ENCODE measurements around the gene MED13L.
A peak's percentile ranks its signal among the peaks of the same experiment; 100 is the strongest.

MED13L gene

DNA sequence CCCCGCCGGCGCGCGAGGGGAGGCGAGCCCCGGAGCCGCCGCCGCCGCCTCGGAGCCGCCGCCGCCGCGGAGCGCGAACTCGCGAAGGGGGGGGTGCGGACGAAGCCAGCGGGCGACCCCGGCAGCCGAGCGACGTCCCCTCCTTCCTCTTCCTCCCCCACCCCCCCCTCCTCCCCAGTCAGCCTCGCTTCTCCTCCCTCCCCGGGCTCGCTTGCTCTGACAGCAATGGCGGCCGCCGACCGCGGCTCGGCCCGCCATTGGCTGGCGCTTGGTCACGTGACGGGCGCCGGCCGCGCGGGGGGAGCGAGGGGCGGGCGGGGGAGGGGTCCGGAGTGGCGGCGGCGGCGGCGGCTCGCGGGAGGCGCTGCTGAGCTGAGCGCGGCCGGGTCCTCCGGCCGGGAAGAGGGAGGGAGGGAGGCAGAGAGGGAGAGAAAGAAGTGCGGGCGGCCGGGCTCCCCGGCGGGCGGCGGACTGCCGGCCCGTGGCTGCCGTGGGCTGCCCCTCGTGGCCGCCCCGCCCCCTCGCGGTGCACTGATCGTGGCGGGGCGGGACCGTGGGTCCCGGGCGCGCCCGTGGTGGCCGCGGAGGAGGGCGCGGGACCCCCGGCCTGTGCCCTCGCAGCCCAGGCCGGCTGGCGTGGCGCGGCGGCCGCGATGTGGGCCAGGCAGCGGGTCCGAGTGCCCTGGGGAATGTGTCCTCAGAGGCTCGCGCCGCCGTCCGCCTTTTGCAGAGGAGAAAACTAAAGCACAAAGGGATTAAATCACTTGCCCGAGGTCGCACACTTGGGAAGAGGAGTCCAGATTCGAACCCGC is at the start of gene MED13L:
Gene MED13L, minus strand, starts transcription at position 227 of the 812 bp plus-strand sequence. CDS start 562 bp downstream, outside the sequence.
- peak; percentile 77 for DNase-seq (ENCODE audit: low read depth)

DNA sequence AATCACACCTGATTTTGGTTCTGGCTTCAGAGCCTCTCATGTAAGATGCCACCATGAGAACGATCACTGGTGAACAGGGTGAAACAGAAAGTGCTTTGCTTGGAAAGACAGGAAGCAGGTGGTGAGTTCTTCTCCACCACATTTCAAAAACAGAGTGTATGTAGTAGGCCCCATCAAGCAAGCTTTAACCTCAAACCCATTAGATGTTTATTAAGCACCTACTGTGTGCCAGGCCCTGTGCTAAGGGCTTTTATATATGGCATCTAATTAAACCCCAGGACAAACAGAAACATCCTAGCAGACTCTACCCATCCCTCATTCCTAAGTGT is 47.8 kb upstream of the MED13L start:
- no peak for DNase-seq (ENCODE audit: low read depth)

DNA sequence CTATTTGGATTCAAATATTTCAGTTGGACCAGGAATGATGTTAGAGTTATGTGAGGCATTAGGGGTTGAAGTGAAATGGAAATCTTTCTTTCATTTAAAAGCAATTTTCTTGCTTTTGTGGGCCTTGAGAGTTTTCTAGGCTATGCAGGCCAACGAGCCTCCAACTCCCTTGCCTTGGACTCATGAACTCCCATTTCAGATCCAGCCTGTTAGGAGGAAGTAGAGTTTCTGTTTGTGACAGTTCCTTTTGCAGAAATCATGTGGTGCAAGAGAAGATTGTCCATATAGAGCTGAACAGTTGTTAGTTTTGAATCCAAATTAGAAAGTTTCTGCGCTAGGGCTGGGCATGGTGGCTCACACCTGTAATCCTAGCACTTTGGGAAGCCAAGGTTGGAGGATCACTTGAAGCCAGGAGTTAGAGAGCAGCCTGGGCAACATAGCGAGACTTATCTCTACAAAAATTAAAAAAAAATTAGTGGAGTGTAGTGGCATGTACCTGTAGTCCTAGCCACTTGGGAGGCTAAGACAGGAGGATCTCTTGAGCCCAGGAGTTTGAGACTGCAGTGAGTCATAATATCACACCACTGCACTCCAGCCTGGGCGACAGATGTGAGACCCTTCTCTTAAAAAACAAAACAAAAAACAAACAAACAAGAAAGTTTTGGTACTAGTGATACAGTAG is 47.3 kb upstream of the MED13L start:
- no peak for DNase-seq (ENCODE audit: low read depth)

DNA sequence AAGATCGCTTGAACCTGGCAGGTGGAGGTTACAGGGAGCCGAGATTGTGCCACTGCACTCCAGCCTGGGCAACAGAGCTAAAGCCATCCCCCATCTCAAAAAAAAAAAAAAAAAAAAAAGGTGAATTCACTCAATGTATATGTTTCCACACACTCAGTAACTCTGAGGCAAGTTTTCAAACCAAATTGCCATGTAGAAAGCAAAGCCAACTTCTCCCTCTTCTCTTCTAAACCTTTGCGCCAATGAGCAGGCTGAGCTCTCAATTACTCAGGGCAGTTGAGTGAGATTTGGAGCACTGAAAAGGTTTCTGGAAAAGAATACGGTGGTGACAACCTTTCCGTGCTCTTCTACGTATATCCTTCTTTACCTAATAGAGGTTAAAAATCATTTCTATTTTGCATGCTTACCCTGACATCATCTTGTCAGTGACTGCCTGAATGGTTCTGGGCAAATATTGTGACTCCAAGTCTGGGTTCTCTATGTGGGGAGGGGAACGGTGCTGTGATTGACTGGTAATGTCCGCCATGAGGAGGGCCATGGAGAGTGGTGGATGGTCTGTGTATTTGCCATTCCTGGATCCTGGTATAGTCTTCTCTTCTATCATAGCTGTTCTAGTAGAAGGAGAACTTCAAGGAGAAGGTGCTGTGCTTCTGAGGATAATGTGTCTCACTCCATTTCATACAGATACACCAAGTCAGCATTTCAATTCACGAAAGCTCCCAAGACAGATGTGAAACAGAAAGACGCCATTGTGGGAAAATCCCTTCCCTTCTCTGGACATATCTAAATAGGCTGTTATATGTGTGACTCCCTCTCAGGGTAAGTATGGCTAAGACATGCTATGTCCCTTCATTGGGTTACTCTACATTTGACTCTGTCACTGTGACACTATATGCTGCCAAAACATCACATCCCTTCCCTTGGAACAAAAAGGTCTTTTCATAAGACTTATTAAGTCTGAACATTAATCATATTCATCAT is 46.2 kb upstream of the MED13L start:
- DNase-seq (ENCODE audit: low read depth): no peak

DNA sequence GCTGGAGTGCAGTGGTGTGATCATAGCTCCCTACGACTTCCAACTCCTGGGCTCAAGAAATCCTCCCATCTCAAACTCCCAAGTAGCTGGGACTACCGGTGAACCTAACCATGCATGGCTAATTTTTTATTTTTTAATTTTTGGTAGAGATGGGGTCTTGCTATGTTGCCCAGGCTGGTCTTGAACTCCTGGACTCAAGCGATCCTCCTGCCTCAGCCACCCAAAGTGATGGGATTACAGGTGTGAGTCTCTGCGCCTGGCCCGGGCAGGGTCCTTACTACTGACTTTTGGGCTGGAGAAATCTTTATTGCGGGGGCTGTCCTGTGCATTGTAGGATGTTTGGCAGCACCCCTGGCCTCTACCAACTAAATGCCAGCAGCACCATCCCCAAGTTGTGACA is 44.4 kb upstream of the MED13L start:
- no peak for DNase-seq (ENCODE audit: low read depth)

DNA sequence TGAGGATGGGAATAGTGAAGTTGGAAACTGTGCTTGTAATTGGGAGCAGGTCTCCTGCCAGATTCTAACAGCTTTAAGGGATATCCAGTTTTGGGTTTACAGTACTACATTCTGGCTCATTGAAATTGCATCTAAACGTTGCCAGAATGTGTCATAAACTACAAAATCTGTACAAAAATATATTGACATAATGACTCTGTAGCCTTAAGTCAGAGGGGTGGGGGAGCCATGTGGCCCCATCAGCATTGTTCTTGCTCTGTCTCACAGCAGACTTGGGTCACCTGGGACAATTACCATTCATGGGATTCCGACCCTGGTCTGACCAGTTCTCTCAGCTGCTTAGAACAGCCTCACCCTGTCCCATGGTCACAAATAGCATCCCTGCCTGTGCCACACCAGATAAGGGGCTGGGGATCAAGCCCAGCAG is 43.3 kb upstream of the MED13L start:
- no peak for DNase-seq (ENCODE audit: low read depth)

DNA sequence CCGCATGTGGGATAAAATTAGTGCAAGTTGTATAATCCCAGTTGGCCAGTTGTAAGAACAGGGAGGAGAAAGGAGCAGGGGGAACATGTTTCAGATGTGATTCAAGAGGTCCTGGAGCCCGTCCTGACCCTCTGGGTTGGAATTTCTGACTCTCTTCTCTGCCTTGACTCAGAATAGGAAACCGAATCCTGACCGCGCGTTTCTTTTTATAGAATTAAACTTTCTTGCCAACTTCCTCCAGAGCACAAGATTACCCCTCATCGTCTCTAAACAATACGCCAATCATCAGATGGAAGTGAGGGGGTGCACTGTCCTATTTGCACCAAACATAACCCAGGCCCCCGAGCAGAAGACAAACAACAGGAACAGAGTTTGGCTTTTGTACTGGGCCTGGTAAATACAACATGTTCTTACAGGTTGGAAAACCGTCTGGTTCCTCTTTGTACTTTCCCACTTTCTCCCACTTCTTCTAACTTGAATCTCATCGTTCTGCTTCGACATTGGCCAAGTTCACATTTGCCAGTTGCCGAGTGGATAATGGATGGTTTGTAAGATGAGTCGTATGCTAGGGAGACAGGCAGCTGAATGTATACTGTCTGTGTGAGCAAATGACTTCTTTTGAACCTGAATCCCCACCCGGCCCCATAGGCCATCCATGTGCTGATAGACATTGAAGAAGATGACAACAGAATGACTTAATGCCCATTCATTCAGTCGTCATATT is 42.6 kb upstream of the MED13L start:
- peak; percentile 88 for DNase-seq (ENCODE audit: low read depth)

DNA sequence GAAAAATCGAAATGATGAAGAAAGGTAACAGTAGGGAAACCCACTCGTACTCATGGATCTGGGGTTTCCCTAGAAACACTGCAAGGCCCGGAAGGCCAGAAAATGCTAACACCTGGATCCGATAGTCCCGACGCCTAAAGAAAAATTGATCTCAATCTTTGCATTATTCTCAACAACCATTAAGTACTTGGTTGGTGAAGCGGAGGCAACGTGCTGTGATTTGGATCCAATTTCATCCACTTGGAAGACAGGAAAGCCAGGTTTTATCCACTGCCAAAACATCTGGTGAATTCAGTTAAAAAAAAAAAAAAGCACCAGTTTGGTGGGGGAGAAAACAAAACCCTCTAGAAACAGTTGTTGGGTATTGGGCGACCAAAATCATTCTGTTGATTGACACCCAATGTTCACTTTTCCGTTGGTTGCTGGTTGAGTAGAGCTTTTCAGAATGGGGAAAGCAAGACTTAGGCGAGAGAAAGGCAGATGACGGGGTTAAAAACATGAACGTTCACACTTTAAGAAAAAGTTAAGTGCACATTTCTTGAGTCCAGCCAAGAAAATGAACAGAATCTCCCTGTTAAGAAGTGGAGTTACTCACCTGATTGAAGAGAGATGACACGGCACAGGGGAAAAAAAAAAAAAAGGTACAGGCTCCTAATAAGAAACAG is 41.9 kb upstream of the MED13L start:
- DNase-seq (ENCODE audit: low read depth): no peak

DNA sequence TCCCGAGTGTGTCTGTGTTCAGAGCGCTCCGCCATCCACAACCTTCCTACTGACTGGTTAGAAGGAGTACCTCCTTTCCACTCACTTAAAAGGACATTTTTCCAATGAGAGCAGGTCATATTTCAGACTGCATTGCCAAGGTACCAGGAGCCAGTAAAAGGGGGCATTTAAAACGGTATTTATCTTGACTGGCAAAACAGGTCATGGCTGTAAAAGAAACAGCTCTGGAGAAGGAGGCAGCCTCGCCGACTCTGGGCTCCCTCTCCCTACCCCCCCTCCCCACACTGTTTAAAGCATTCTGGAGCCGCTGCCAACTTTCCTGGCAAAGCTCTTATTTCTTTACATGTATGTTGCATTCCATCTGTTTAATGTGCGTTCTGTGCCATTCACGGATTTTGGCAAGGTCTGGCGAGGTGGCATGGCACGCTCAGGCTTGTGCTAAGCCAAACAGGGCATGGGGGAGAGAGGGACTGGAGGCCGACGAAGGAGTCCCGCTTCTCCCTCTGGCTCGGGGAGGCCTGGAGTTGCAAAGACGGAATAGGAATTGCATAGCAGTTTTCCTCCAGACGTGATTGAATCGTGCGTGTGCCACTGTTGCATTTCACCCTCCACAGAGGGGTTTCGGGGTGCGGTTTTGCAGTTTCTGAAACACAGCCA is 41.2 kb upstream of the MED13L start:
- no peak for DNase-seq (ENCODE audit: low read depth)

DNA sequence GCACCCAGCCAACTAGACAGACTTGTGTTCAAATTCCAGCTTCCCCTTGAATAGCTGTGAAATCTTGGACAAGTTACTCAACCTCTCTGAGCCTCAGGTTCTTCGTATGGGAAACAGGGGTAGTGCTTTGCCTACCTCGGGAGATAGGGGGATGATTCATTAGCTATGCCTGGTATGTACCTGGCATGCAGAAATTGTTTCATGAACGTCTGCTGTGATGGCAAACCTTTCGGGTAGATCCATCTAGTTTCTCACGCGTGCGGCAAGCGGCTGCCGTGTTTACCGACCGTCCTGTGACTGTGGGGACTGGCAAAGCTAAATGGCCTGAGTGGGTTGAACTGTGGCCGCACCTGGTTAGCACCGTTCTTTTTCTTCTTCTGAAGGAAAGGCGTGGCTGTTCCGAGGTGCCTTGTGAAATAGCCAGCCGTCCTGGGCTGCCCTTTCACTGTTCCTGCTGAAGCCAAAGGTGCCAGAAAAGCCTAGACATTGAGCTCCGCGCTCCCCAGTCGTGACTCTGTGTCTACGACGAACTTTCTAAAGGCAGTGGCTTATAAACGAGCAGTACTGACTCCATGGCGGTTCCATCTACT is 40.6 kb upstream of the MED13L start:
- DNase-seq (ENCODE audit: low read depth): no peak

DNA sequence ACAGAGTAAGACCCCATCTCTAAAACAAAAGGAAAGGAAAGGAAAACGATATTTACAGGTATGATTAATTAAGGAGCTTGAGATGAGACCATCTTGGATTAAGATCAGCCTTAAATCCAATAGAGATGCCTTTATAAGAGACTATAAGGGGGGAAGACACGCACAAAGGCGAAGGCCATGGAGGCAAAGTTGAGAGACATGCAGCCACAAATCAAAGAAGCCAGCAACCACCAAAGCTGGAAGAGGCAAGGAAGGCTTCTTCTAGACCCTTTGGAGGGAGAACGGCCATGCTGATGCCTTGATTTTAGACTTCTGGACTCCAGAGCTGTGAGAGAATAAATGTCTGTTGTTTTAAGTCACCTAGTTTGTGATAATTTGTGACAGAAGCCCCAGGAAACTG is 39.6 kb upstream of the MED13L start:
- no peak for DNase-seq (ENCODE audit: low read depth)

DNA sequence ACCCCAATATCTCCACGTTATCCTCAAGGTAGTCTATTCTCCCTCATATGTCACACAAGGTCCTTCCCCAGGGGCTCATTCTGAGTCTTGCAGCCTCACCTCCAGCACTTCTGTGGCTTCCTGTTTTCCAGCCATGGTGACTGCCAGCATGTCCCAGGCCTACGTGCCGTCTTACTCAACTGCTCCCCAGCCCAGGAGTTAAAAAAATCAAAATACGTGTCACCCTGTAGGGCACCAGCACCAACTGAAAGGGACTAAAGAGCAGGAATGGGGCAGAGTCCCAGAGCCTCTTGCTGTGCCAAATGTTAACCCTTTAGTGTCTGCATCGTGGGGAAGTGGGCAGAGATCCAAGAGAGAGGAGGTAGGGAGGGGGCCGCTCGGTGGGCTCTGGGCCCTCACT is 37.0 kb upstream of the MED13L start:
- DNase-seq (ENCODE audit: low read depth): no peak

DNA sequence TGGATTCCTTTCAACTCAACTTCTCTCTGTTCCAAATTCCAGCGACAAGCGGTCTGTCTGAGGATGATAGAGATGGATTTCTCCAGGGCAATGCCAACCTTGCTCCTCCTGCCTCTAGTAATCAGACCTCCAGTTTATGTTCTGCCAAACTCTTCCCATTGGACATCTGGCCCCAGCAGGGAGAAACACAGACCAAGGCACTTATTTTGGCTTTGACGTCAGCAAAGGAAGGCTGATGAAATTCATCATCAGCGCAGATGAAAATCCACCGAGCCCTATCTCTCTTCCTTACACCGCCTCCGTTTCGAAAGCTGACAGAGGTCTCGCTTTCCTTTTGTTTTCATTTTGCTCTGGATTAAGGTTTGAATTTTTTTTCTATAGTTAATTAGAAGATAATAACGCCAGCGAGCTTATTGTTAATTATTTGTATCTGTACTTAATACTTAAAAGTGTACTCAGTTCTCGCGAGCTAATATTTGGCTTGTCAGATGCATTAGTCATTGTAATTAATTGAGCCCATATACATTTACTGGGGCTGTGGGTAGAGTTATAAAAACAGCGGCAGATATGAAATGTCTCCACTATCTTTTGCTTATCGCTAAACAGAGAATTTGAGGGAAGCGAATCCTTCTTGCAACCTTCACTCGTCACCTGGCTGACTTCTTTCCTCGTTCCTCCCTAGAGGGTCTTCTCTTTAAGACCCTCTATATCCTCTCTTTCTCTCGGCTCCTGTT is 35.9 kb upstream of the MED13L start:
- DNase-seq (ENCODE audit: low read depth): no peak

DNA sequence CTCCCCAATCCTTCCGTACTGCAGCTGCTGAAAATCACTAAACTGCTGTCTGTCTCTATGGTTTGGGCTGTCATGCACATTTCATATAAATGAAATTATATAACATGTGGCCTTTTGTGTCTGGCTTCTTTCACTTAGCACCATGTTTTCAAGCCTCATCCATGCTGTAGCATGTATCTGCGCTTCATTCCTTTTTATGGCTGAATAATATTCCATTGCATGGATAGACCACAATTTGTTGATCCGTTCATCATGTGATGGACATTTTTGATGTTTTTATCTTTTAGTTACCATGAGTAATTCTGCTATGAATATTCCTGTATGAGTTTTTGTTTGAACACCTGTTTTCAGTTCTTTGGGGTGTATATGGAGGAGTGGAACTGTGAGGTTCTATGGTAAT is 32.6 kb upstream of the MED13L start:
- no peak for DNase-seq (ENCODE audit: low read depth)

DNA sequence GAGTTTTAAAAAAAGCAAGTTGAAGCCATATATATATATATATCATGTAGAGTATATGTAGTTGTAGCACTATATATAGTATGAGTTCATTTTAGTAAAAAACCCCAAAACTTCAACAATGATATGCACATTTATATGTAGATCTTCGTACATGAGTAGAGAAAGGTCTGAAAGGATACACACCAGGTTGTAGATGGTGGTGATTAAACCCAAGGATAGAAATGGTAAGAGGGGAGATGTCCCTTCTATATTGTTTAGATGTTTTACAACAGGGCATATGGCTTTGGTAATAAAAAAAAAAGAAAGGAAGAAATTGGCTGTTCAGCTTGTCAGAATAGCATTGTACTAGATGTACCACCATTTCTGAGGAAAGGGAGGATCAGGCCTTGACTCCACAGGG is 31.9 kb upstream of the MED13L start:
- DNase-seq (ENCODE audit: low read depth): no peak

DNA sequence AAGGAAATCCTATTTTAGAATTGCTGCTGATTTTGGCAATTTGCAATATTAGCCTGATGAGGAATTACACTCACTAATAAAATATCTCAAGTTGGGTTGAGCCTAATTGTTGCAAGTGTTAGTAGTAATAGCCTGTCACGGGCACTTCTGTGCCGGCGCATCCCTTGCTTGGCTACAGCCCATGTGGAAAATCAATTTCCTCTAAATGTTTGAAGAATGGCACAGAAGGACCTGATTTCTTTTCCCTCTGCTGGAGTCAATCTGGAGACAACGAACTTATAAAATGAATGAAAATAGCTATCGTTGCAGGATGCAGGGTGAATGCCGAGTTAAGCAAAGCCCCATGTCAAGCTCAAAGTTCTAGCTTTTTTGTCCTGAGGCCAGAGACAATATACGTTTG is 31.2 kb upstream of the MED13L start:
- DNase-seq (ENCODE audit: low read depth): no peak

DNA sequence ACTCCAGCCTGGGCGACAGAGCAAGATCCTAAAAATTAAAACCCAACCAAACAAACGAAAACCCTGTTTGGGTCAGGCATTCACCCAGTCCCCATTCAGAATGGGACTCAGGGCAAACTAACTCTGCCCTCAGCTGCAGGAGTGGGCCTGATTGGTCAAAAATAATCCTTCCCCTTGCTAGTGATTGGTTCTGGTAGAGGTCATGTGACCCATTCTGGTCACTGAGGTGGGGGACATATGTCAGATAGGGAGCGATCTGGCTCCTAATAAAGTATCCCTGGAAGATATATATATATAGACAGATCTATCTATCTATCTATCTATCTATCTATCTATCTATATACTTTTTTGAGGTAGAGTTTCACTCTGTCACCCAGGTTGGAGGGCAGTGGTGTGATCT is 29.5 kb upstream of the MED13L start:
- no peak for DNase-seq (ENCODE audit: low read depth)

DNA sequence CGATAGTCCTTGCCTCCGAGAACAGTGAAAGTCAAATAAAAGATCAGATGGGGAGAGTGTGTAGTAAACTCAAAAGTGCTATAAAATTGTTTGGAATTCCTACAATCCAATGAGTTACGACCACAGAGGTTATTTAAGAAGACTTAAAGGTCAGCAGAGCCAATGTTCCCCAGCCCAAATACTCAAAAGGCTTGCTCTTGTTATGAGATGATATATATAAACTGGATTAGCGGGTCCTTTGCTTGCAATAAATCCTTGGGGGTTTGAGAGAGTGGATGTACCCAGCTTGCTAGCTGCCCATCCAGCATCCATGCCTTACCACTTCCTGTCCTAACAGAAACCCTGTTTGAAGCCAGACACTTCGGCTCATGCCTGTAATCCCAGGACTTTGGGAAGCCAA is 29.0 kb upstream of the MED13L start:
- DNase-seq (ENCODE audit: low read depth): no peak

DNA sequence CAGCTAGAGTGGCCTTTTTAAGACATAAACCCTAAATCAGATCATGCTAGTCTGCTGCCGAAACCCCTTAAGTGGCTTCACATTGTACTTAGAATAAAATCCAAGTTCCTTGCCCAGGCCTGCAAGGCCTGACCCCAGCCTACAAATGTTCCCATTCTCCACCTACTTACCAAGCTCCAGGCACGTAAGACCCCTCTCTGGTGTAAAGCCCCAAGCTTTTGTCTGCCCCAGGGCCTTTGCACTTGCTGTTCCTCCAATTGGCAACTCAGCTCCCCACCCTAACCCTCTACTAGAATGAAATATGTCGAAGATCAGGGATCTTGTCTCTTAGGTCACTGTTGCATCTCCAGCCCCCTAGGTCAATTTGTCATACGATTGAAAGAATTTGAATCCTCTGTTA is 27.1 kb upstream of the MED13L start:
- no peak for DNase-seq (ENCODE audit: low read depth)

DNA sequence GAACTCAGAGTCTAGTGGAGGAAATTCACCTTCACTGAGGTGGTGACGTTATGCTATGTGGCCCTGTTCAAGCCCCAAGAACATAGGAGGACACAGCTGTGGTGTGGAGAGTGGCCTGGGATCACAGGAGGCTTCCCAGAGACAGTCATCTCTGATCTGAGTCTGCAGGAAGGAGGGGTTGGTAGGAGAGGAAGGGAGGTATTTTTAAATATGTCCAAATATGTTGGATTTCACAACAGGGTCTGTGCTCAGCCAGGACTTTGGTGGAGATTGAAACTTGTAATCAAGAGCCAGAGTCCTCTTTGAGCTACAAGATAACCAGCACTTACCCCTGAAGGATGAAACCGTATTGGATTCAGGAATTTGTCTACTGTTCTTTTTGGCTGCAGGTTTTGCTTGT is 26.4 kb upstream of the MED13L start:
- DNase-seq (ENCODE audit: low read depth): peak; percentile 53

All from amniotic epithelial cell (primary cell).